Measurements from ENCODE around the gene KNCN.

The KNCN gene

DNA sequence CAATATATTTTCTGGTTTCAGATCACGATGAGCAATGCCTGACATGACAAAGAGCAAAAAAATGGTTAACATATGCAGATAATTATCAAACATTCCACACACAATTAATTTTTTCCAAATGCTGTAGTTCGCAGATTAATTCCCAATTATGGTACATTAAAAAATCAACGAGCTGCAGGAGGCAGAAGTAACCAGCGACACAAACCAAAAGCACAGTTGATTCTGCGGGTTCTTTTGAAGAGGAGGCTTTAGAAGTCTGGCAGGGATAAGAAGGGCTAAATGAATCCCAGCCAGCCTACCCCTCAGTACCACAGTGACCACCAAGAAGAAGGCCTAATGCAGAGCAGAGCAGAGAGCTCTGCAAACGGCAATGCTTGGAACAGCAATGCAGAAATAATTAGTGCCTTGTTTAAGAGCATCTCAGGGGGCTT is 17.0 kb upstream of the KNCN start:
- no peak for DNase-seq (ENCODE audit: low read depth)

DNA sequence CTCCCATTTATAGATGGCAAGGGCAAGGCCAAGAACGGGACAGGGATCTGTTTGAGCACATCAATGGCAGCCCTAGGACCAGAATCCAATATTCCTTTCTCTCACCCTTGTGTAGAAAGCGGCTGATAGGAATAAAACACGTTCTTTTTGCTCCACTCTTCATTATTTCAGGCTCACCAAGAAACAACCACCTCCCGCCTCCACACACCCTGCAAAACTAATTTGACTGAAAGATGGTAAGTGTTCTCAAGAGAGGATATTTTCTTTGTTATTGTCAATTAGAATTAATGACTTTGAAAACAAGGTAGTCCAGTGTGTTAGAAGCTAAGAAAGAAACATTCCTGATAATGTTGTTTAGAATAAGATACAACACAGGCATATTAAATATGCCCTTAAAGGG is 11.9 kb upstream of the KNCN start:
- no peak for DNase-seq (ENCODE audit: low read depth)

DNA sequence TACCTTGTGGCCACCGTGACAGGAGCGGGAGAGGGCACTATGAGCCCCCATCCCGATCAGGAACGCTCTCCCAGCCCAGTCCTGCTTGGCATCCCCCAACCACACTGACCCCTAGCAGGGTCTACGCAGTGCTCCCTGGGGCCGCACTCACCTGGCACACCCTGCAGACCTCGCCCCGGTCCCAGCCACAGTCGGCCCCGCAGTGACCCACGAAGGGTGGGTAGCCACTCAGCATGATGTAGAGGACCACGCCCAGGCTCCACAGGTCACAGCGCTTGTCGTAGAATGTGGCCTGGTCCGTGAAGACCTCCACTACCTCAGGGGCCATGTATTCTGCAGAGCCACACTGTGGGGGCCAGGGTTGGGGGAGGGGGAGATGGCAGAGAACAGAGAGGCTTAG is 11.1 kb upstream of the KNCN start:
- no peak for DNase-seq (ENCODE audit: low read depth)

DNA sequence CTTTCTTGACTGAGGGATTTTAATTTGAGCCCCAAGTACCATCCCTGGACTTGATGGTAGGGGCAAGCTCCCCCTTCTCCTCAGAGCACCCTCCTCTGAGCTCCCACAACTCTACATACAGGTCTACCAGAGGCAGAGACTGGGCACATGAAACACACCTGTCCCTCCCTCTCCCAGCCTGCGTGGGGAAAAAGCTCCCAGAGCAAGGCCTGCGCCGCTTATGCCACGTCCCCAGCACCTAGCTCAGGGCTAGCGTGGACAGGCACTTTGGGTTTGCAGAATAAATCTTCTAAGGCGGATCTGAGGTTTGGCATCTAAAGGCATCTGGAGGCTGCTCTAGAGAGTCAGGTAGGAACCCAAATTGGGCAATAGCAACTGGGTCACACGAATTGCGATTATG is 7.5 kb upstream of the KNCN start:
- no peak for DNase-seq (ENCODE audit: low read depth)

DNA sequence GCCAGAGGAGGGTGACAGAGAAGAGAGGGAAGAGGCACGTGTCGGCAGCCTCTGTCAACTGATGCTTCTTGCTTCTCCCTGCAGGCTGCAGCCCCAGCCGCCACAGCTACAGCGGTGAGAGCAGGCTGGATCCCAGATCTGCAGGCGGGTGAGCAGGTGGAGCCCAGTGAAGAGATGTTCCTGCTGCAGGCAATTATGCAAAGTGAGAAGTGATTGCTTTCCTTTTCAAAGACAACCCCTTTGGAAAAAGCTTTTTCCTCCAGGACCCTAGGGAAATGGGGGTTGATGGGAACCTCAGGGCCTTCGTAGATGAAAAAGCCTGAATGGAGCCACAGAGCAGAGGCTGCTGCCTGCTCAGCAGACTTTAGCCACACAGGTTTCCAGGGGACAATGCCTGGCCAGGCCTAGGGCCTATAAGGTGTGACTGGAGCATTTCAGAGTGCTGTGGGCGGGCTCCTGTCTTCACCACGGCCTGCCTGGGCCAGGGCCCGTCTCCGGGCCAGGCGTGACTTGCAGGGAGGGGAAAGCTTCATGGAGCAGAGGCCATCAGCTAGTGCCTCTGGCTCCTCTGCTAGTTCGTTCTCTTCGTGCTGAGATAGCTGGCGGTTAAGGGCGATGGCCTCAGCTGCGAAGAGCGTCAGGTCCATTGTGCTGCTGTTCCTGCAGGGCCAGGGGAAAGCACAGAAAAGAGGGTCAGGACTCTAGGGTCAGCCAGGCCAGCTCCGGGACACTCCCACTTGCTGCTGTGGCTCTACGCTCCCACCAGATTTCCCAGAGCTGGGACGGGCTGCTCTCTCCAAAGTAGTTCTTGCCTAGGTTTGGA is 6.9 kb upstream of the KNCN start:
- DNase-seq (ENCODE audit: low read depth) = no peak

DNA sequence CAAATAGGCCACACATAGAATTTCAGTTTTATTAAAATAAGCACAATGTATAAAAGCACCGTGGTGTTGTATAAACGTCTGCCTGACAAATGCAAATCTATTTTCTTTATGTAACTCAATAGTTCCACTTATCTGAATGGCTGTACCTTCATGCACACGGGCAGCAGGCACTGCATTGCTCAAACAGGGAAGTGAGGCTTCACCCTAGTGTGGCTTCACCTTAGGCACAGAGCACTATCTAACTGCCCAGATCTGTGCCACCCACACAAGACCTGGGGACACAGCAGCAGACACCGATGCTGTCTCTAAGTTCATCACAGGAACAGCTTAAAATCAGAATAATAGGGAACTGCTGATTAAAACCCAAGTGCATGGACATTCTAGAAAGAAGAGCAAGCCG is 6.0 kb upstream of the KNCN start:
- no peak for DNase-seq (ENCODE audit: low read depth)

DNA sequence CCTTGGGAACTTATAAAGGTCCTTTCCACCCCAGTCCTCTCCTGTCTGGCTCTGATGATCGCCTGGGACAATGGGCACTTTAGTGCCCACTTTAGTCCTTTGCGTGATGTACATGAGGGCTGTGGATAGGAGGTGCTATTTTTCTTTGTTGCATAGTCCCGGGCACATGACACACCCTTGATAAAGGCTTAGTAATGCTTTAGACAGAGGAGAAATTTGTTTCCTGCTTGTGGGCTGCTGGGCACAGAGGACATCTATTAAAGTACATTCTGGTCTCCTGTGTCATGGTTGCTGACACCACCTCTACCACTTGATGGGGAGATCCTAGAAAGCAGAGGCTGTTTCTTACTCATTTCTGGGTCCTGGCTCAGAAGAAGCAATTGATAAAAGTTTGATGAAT is 5.4 kb upstream of the KNCN start:
- DNase-seq (ENCODE audit: low read depth) = no peak

DNA sequence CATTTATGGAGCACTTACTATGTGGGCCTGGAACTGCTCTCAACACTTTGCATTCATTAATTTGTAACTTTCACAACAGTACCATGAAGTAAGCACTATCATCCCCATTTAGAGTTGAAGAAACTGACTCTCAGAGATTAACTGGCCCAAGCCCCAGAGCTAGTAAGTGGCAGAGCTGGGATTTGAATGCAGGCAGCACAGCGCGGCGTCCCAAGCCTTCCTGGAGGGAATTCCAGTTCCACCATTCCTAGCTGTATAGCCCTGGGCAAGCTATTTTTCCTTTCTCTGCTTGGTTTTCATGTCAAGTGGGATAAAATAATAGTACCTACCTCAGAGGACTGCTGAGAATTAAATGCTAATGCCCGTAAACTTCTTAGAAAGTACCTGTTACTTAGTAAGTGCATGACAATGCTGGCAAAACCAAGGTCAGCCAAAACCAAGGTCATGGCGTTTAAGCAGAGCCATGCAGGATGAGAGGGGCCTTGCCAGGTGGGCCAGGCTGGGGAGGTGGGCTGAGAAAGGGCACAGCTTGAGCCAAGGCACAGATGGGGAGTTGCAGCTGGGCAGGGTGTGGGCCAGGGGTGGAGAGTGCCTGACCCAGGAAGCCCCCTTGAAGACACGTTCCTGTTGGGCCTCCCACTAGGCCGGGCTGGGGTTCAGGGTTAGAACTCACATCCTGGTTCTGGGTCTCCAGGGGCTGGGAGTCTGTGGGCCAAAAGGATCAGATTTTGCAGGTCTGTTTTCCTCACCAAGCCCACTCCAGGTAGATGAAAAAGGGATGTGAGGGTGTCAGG is 4.6 kb upstream of the KNCN start:
- DNase-seq (ENCODE audit: low read depth) = no peak

DNA sequence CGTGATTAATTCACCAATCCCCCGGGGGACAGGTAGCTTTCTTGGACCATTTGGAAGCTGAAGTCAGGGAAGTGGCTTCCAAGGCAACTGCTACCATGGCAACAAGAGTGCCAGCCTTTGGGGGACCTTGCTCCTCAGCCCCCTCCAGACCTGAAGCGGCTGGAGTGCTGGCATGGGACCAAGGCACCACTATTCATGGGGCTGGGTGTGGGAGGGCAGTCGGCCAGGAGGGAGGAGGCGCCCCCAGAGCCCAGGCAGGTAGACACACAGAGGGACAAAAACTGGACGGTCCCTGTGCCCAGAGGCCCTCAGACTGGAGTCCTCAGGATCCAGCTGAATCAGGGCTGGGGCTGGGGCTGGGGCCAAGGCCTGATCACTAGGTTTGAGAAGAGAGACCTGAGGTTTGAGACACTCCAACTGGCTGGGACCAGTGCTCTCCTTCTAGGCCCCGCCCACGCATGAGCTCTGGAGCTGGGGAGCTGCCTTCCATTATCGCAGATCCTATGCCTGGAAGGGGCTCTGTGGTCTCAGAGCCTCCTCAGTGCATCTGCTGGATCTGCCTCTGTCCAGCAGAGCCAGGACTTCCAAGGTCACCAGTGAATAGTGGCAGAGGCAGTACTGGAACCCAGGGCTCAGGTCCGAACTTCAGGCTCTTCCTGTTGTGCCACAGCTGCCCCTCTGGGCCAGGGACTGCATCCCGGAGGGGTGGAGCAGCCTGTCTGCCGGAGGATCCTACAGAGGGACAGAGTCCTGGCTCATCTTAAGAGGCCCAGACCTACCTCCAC is 3.3 kb upstream of the KNCN start:
- no peak for DNase-seq (ENCODE audit: low read depth)

DNA sequence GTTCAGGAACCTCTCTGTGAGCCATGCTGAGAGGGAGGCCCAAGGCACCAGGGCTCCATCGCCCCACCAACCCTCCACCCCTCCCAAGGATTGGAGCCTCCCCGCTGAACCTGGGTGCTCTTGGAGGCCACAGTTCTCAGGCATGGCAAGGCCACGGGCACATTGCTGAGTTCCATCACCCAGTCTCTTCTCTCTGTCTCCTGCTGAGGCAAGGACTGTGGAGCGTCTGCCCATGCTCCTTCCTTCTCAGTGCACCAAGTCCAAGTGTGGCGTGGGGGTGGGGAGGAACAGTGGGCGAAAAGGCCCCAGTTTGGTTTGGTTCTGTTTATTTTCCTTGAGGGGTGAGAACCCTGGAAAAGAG is 2.8 kb upstream of the KNCN start:
- DNase-seq (ENCODE audit: low read depth) = no peak

DNA sequence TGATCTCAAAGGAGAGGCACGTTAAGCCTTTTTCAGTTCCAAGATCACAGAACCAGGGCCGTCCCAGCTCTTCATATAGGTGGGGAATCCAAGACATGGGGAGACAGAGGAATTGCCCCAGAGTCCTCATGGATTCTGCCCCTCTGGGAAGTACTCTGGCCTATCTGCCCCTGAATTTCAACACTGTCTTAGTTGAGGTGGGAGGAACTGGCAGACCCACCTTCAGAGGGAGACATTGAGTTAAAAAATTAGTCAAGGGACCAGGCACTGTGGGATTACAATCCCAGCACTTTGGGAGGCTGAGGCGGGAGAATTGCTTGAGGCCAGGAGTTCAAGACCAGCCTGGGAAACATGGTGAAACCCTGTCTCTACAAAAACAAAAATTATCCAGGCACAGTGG is 2.1 kb upstream of the KNCN start:
- DNase-seq (ENCODE audit: low read depth) = no peak

DNA sequence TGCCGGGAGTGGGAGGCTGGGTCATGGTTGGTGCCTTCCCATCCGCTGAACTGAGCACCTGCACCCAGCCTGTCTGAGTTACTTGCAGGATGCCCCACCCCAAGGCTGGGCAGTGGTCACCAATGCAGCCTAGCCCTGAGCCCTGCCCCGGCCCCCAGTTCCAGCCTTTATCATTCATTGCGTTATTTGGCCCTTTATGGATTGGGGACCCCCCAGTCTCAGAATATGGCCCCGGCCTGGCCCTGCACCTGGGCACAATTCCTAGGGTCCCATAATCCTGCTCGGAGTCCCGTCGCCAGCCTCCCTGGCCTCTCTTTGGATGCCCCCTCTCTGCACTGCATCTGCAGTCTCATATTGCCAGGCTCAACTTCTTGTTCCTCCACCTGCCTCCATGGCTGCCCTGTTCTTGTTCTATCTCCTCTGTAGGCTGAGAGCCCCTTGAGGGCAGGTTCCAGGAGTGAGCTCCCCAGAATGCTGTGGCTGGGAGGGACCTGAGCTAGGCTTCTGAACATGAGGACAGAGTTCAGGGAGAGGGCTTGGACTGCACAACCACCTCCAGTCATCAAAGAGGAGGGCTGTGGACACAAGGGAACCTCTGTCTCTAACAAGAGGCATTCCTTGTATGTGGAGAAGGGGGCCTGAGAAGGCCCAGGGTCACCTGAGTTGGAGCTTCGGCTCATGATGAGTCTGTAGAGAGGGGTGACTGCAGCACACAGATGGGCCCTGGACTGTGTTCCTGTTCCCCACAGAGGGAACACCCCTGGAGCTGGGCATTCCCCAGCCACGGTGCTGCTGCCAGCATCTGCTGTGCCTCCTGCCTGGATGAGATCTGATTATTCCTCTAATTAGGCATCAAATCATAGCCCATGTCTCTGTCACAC is 1.1 kb upstream of the KNCN start:
- no peak for DNase-seq (ENCODE audit: low read depth)

DNA sequence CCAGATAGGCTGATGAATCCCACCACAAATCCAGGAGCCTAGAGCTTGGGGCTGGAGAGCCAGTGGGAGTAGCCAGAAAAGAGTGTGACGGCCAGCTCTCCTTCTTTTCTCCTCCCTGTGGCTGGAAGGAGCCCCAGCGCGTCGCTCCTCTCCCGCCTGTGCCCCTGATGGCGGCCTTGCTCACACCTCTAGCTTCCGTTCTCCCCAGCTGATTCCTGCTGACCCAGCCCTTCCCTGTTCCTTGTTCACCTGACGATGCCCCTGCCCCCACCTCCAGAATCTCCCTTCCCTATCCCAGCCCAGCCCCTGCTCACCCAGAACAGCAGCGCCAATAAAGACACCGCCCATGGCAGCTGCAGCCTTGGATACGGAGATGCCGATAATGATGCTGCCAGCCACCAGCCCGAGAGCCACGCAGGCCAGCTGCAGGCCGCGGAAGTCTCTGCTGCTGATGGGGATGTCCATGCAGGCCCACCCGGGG is 656 bp downstream of the KNCN start:
- DNase-seq (ENCODE audit: low read depth) = no peak

DNA sequence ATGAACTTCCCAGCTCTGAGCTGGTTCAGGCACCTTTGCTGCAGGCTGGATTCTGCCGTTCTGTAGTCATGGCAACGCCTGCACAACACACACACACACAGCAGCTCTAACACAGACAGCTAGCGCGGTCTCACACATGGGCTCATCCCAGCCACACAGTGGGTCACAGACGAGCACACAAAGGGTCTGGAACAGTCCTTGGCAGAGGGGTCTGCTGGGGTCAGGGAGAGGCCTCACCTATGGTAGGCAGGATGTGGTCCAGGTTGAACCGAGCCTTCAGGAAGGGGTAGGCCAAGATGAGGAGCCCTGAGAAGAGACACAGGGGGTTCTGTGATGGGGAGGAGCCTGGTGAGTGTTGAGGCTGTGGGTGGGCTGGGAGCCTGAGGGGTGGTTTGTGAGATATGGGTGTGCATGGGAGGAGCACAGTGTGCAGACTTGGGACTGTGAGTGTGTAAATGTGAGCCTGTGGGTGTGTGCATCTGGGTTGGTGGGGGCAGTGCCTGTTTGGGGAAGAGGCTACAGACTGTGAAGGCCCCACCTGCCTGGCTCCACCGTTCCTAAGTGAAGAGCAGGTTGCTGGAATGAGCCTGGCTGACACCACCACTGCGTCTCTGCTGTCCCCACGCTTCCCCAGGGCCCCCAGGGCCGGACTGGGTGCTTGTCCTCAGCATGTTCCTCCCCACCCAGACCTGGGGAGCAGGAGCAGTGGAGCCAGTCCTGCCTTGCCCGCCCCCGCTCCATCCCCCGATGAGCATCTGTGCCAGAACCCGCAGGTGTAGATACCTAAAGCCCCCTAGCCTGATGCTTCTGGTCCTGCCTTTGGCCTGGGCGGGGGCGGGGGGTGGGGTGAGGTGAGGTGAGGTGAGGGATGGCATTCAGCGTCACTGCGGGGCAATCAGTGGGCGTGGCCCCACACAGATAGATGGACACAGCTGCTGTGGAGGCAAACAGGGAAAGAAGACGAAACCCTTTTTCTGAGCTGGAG is 1.5 kb downstream of the KNCN start:
- DNase-seq (ENCODE audit: low read depth) = no peak

DNA sequence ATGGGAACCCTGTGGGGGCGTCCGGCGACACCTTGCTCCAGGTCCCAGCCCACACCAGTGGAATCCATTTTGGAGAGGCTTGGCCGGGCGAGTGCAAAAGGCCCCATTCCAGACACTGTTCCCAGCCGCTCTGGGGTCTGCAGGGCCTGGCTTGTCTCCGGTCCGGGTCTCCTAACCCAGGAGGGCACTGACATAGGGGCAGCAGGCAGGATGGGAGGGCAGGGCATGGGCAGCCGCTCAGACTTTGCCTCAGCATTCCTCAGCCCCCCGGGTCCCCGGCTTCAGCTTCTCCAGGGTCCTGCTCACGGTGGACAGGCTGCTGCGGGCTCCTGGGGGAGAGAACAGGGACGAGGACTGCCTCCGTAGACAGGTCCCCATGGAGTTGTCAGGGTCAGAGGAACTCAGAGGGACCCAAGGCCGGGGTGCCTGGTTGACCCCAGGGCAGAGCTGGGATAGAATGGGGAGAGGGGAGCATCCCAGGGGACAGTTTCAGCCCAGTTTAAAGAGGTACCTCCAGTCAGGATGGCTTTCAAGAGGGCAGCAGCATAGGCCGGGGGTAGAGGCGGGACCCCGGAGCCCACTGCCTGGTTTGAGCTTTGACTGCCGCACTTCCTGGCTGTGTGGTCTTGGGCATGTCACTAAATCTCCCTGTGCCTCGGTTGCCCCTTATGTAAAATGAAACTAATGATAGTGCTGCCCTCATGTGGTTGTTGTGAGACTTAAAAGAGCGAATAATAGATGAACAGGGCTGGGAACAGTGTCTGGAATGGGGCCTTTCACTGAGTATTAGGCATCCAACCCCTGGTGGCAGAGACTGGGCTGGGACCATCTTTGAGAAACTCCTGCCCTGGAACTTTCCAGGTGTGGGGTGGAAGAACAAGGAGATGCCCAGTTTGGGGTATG is 3.7 kb downstream of the KNCN start:
- no peak for DNase-seq (ENCODE audit: low read depth)

DNA sequence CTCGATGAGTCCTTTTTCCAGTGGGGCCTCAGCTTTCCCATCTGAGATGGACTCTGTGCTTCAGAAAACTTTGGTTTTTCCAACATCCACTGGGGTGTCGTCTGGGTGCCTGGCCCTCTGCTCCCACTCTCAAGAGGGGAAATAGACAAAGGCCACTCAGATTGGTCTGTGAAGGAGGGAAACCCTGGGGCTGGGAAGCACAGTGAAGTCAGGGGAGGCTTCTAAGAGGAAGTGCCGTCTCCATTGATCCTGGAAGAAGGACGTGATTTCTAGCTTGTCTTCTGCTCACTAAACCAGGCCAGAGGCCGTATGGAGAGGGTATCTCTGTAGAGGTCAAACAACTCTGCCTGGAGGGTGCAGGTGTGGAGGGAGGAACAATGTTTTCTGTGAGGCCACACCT is 5.2 kb downstream of the KNCN start:
- no peak for DNase-seq (ENCODE audit: low read depth)

DNA sequence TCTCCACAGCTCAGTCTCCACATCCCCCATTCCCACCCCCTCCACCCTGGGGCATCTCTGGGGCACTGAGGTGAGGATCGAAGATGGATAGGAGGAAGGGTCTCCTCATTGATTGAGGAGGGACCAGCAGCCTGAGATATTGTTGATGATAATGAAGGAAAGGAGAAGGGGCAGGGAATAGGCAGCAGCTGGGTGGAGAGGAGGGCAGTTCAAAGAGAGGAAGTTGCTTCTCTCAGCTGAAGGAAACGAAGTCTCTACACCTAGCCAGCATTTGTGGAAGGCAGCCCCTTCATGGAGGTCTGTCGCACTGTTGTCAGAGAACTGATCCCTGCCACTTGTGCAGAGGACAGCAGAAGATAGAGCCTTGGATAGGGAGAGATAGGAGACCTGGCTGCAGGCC is 5.7 kb downstream of the KNCN start:
- no peak for DNase-seq (ENCODE audit: low read depth)

DNA sequence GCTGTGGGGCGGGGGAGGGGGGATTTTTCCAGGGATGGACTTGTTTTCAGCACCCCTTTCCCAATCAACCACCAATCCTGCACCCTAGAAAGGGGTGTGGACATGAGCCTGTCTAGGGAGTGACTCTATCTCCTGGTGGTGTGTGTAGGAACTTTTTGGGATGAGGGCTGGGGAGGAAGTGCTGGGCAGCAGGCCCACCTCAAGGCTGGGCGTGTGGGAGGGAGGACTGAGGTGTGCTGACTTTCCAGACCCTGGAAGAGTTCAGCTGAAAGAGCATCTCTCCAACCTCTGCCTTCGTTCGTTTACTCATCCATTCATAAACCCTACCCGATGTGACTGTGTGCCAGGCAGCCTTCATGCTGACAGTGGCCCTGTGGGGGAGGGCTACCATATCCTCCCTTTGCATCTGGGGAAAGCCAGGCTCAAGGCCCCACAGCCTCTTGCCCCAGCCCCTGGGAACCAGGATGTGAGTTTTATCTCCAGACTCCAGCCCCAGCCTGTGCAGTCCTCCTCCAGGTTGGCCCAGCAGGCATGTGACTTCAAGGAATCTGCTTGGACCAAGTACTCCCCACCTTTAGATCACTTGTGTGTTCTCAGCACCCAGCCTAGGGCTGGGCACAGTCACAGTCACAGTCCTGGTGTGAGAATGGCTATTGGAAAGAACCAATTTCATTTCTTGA is 6.7 kb downstream of the KNCN start:
- no peak for DNase-seq (ENCODE audit: low read depth)

All from stimulated activated CD8-positive, alpha-beta memory T cell treated with anti-CD3 and anti-CD28 coated beads, Interleukin-7, amount 100 ng/mL, for 24 hours (primary cell).